LNCAP (cell line): ENCODE data around the gene TAOK2.

Experiments
- TF ChIP-seq, protein P1 (sequence below): fragments of 450-650 bp; IDR thresholded peaks from 2 replicates; pipeline ENCODE4 v1.5.1; 2017; ENCODE audit warnings: mild to moderate bottlenecking

The TAOK2 gene

GRCh38 chr16:29943846-29944799 lies 29.5 kb upstream of the TAOK2 start:
- TF ChIP-seq, protein P1, sequence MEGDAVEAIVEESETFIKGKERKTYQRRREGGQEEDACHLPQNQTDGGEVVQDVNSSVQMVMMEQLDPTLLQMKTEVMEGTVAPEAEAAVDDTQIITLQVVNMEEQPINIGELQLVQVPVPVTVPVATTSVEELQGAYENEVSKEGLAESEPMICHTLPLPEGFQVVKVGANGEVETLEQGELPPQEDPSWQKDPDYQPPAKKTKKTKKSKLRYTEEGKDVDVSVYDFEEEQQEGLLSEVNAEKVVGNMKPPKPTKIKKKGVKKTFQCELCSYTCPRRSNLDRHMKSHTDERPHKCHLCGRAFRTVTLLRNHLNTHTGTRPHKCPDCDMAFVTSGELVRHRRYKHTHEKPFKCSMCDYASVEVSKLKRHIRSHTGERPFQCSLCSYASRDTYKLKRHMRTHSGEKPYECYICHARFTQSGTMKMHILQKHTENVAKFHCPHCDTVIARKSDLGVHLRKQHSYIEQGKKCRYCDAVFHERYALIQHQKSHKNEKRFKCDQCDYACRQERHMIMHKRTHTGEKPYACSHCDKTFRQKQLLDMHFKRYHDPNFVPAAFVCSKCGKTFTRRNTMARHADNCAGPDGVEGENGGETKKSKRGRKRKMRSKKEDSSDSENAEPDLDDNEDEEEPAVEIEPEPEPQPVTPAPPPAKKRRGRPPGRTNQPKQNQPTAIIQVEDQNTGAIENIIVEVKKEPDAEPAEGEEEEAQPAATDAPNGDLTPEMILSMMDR = no peak; the same call in 1 of the 2 replicates

- TF ChIP-seq, protein P1 = no peak
Observed at GRCh38 chr16:29947897-29948296, 25.8 kb upstream of the TAOK2 start.

DNA sequence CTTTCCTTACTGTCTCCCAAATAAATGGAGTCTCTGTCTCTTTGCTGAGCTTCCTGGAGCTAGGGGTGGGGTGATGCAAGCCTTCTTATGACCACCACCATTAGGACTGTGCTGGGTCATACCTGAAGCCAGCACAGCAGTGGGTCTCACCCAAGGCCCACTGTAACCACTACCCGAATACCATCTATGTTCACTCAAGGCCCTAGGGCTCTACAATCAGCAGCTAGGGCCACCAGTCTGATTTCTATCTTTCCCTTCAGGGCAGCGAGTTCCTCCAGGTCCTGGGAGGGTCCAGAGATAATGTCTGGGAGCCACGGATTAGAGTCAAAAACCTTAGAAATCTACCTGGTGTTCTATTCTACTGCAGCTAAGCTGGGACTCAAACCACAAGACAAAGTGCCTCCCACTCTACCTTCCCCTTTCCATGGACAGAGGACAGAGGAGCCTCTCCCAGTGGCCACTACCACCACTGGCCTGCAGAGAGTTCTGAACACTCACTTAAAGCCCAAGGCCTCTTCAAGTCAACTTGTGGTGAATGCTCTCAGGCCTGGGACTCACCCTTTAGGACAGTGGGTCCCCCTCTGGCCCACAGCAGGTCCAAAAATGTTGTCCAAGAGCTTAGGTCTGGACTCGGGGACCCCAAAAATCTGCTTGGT lies 22.7 kb upstream of the TAOK2 start:
- TF ChIP-seq, protein P1 = no peak

- TF ChIP-seq, protein P1 = no peak
Observed at GRCh38 chr16:29951625-29952365, 21.9 kb upstream of the TAOK2 start.

DNA sequence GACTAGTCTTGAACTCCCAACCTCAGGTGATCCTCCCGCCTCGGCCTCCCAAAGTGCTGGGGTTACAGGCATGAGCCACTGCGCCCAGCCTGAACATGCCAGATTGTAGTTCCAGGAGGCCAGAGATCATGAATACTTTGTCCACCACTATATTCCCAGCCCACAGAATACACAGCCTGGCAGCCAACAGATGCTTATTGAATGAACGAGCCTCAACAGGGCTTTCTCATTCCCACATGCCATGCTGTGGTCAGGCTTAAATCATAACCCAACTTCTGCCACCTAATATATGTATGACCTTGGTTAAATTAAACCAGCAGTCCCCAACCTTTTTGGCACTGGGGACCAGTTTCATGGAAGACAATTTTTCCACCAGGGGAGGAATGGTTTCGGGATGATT lies 14.9 kb upstream of the TAOK2 start:
- TF ChIP-seq, protein P1 = no peak

DNA sequence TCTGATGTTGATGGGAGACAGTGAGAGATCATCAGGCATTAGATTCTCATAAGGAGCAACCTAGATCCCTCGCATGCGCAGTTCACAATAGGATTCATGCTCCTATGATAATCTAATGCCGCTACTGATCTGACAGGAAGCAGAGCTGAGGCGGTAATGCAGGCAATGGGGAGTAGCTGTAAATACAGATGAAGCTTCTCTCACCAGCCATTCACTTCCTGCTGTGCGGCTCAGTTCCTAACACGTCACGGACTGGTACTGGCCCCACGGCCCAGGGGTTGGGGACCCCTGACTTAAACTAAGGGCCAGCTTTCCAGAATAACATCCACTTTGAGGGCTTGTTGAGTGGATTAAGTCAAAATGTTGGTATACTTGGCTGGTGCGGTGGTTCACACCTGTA lies 14.4 kb upstream of the TAOK2 start:
- TF ChIP-seq, protein P1 = no peak

DNA sequence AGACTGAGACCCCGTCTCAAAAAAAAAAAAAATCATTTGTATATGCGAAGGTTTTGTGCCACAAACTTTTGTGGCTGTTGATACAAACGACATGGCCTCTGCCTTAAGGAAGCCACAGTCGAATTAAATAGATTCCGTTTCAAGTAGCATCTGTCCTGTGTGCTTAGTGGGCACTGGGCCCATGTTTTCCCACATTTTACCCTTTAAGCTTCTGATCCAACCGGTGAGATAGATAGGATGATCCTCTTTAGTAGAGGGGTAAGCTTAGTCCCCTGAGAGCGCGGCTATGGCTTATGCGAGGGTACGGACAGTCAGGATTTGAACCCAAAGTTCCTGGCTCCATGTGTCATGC lies 12.6 kb upstream of the TAOK2 start:
- TF ChIP-seq, protein P1 = no peak
